Loucy (cell line): ENCODE measurements around the gene ATP1B3.

Experiments used
- CTCF ChIP-seq: fragments of 200-600 bp; sonication (generic); conservative IDR thresholded peaks from 2 replicates; pipeline ENCODE4 v1.5.1; 2014; ENCODE audit warnings: mild to moderate bottlenecking, antibody characterized with exemption, low read length
- EZH2phosphoT487 ChIP-seq: fragments of 200-600 bp; IDR thresholded peaks from 2 replicates; pipeline ENCODE4 v1.6.1; 2018; ENCODE audit warnings: antibody characterized with exemption, mild to moderate bottlenecking, moderate library complexity, borderline replicate concordance

DNA sequence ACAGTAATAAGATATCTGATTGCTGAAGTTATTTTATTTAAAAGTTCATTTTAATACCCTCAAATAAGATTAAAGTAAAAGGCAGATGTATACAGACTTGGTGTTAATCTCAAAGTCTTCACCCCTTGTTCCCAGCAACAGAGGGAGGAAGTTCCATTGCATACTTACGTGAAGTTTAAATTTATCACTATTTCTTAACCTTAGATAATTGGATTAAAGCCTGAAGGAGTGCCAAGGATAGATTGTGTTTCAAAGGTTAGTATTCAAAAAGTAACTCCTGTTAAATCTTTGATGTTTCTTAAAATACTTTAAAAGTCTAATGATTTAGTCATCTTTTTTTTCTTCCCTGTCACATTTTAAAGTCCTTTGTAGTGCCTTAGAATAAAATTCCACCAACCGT, 39.3 kb downstream of the ATP1B3 start:
- no peak for TF ChIP-seq CTCF
- TF ChIP-seq EZH2phosphoT487: no peak
